H9 (cell line): Measurements from ENCODE around the gene STK25. TPM values are rescaled to one million over a fixed set of nuclear protein-coding genes. Genes with fewer than 3 reads are reported as not detected.

Experiments
- DNase-seq: peaks from one replicate; pipeline ENCODE4 v3.0.0-alpha.2; 2017
- H2AFZ ChIP-seq: one replicate; pipeline ENCODE4 v1.6.1; 2013; ENCODE audit warnings: mild to moderate bottlenecking, low read length, control low read depth, moderate library complexity
- H2AK5ac ChIP-seq: 2 replicates; pipeline ENCODE4 v1.6.1; 2013; ENCODE audit warnings: low read length, control low read depth, mixed read lengths; ENCODE audit not compliant: insufficient read length
- H2BK120ac ChIP-seq: one replicate; pipeline ENCODE4 v1.6.1; 2013; ENCODE audit warnings: low read depth, mild to moderate bottlenecking, low read length, control low read depth, inconsistent platforms; ENCODE audit not compliant: poor library complexity, severe bottlenecking
- H2BK12ac ChIP-seq: 2 replicates; pipeline ENCODE4 v1.6.1; 2013; ENCODE audit warnings: low read length, control low read depth, mixed read lengths, low read depth; ENCODE audit not compliant: insufficient read length
- H2BK15ac ChIP-seq: 2 replicates; pipeline ENCODE4 v1.6.1; 2013; ENCODE audit warnings: low read depth, low read length, control low read depth
- H2BK20ac ChIP-seq: one replicate; pipeline ENCODE4 v1.6.1; 2013; ENCODE audit warnings: low read depth, mild to moderate bottlenecking, low read length, control low read depth, inconsistent platforms; ENCODE audit not compliant: poor library complexity, severe bottlenecking
- H2BK5ac ChIP-seq: 2 replicates; pipeline ENCODE4 v1.6.1; 2013; ENCODE audit warnings: low read length, control low read depth, mixed read lengths; ENCODE audit not compliant: insufficient read length
- H3K14ac ChIP-seq: 2 replicates; pipeline ENCODE4 v1.6.1; 2013; ENCODE audit warnings: low read length, control low read depth; ENCODE audit not compliant: insufficient read depth
- H3K18ac ChIP-seq: 2 replicates; pipeline ENCODE4 v1.6.1; 2013; ENCODE audit warnings: low read depth, mild to moderate bottlenecking, mixed read lengths, low read length, control low read depth; ENCODE audit not compliant: insufficient read length
- H3K23ac ChIP-seq: 2 replicates; pipeline ENCODE4 v1.6.1; 2013; ENCODE audit warnings: low read length, control low read depth, mixed read lengths, low read depth; ENCODE audit not compliant: insufficient read length
- H3K23me2 ChIP-seq: 2 replicates; pipeline ENCODE4 v1.6.1; 2013; ENCODE audit warnings: low read depth, mild to moderate bottlenecking, mixed read lengths, low read length, control low read depth; ENCODE audit not compliant: insufficient read length, poor library complexity, severe bottlenecking
- H3K27ac ChIP-seq: 2 replicates; pipeline ENCODE4 v1.5.1; 2013; ENCODE audit warnings: low read length, control low read depth, mixed read lengths, low read depth; ENCODE audit not compliant: insufficient read length
- H3K27me3 ChIP-seq: 2 replicates; pipeline ENCODE4 v1.6.1; 2013; ENCODE audit warnings: low read length, control low read depth, inconsistent platforms; ENCODE audit not compliant: insufficient read depth
- H3K4ac ChIP-seq: 2 replicates; pipeline ENCODE4 v1.6.1; 2013; ENCODE audit warnings: low read depth, mild to moderate bottlenecking, control low read depth, inconsistent platforms, low read length, moderate library complexity
- H3K4me1 ChIP-seq: 2 replicates; pipeline ENCODE4 v1.6.1; 2013; ENCODE audit warnings: low read length, control low read depth, inconsistent platforms; ENCODE audit not compliant: insufficient read depth
- H3K4me2 ChIP-seq: 2 replicates; pipeline ENCODE4 v1.6.1; 2013; ENCODE audit warnings: low read length, control low read depth, mixed read lengths; ENCODE audit not compliant: insufficient read length, insufficient read depth
- H3K56ac ChIP-seq: 2 replicates; pipeline ENCODE4 v1.6.1; 2013; ENCODE audit warnings: low read depth, mild to moderate bottlenecking, mixed read lengths, low read length, control low read depth; ENCODE audit not compliant: insufficient read length
- H3K79me1 ChIP-seq: 2 replicates; pipeline ENCODE4 v1.6.1; 2013; ENCODE audit warnings: low read depth, mild to moderate bottlenecking, moderate library complexity, low read length, control low read depth, inconsistent platforms; ENCODE audit not compliant: insufficient read depth, poor library complexity, severe bottlenecking
- H3K79me2 ChIP-seq: 2 replicates; pipeline ENCODE4 v1.6.1; 2013; ENCODE audit warnings: low read length, control low read depth, inconsistent platforms; ENCODE audit not compliant: insufficient read depth
- H3K9ac ChIP-seq: 2 replicates; pipeline ENCODE4 v1.6.1; 2013; ENCODE audit warnings: low read length, control low read depth, mixed read lengths; ENCODE audit not compliant: insufficient read length; ENCODE audit errors: extremely low read depth
- H3K9me3 ChIP-seq: one replicate; pipeline ENCODE4 v1.6.1; 2013; ENCODE audit warnings: low read depth, low read length, inconsistent platforms; ENCODE audit not compliant: control insufficient read depth
- H3T11ph ChIP-seq: one replicate; pipeline ENCODE4 v1.6.1; 2013; ENCODE audit warnings: mild to moderate bottlenecking, low read length, control low read depth, inconsistent platforms
- H4K20me1 ChIP-seq: one replicate; pipeline ENCODE4 v1.6.1; 2013; ENCODE audit not compliant: control insufficient read depth, insufficient read length, insufficient read depth
- H4K5ac ChIP-seq: 2 replicates; pipeline ENCODE4 v1.6.1; 2013; ENCODE audit warnings: low read depth, mild to moderate bottlenecking, mixed read lengths, low read length, control low read depth; ENCODE audit not compliant: insufficient read length
- H4K8ac ChIP-seq: replicated peaks from 2 replicates; pipeline ENCODE4 v1.6.1; 2013; ENCODE audit warnings: low read length, control low read depth, mixed read lengths, low read depth; ENCODE audit not compliant: insufficient read length
- H4K91ac ChIP-seq: 2 replicates; pipeline ENCODE4 v1.6.1; 2013; ENCODE audit warnings: low read depth, mild to moderate bottlenecking, moderate library complexity, mixed read lengths, low read length, control low read depth; ENCODE audit not compliant: insufficient read length
- H3K27ac Mint-ChIP-seq, 3 experiments: 2 replicates in 2 of 3; 3 replicates in 1 of 3; pipeline ENCODE4 v1.8.0; 2020 to 2021; ENCODE audit warnings: mixed read lengths in 3 of 3, mild to moderate bottlenecking in 1 of 3, moderate library complexity in 1 of 3
- H3K27me3 Mint-ChIP-seq: 2 replicates; pipeline ENCODE4 v1.8.0; 2021; ENCODE audit warnings: low read depth, mild to moderate bottlenecking, moderate library complexity, mixed read lengths
- H3K36me3 Mint-ChIP-seq, 3 experiments: 2 replicates in 2 of 3; 3 replicates in 1 of 3; pipeline ENCODE4 v1.8.0; 2020 to 2021; ENCODE audit warnings: low read depth in 3 of 3, mixed read lengths in 3 of 3; ENCODE audit not compliant: insufficient read depth in 1 of 3
- H3K4me1 Mint-ChIP-seq, 2 experiments: 2 replicates each; pipeline ENCODE4 v1.8.0; 2020; ENCODE audit warnings: mixed read lengths in 2 of 2
- H3K4me3 Mint-ChIP-seq, 2 experiments: 2 replicates in 1 of 2; 3 replicates in 1 of 2; pipeline ENCODE4 v1.8.0; 2020 to 2021; ENCODE audit warnings: mild to moderate bottlenecking in 2 of 2, mixed read lengths in 2 of 2, moderate library complexity in 1 of 2
- H3K9me3 Mint-ChIP-seq, 2 experiments: 2 replicates in 1 of 2; 3 replicates in 1 of 2; pipeline ENCODE4 v1.8.0; 2020; ENCODE audit warnings: mild to moderate bottlenecking in 2 of 2, mixed read lengths in 2 of 2, moderate library complexity in 1 of 2
- WGBS: extraction: QIAGEN DNeasy Blood & Tissue Kit; methylation state at CpG from one replicate; pipeline ENCODE4 v1.1.7; 2013; ENCODE audit warnings: missing lambda C conversion rate, low lambda C conversion rate, mixed read lengths; ENCODE audit not compliant: insufficient read length; ENCODE audit errors: extremely low coverage; 5-methylcytosine and 5-hydroxymethylcytosine counted together
- total RNA-seq: library from RNA; stranded (reverse); gene quantifications from 2 replicates; pipeline ENCODE4 v1.2.1, GENCODE V29; 2021
- TF ChIP-seq, protein P1 (sequence below): fragments of 200-600 bp; sonication (generic); conservative IDR thresholded peaks from 3 replicates; pipeline ENCODE4 v1.8.0; 2021; ENCODE audit warnings: antibody characterized with exemption, mild to moderate bottlenecking

Gene STK25
- total RNA-seq, 1 experiment from 2014 or later: 189 TPM

DNA sequence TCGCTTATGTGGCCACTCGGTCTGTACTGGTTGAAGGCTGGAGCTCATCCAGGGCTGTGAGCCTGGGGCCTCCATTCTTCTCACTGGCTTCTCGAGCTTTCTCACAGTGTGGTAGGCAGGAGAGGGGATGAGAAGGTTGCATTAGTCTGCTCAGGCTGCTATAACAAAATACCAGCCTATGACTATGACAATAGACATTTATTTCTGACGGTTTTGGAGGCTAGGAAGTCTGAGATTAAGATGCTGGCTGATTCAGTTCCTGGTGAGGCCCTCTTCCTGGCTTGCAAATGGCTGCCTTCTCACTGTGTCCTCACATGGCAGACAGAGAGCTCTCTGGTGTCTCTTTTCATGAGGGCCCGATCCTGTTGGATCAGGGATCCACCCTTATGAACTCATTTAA, 6.2 kb upstream of the STK25 start:
- Mint-ChIP-seq H3K36me3 (peaks cover 8 to 11% (median 9%) of the 10 kb centered on the region in 3 experiments; a peak in 5 of 7 replicates), H3K4me3 (no peak overlapping the region), H3K27me3 (peaks cover 8% of the 10 kb centered on the region), H3K4me1 (peaks cover 4 to 7% of the 10 kb centered on the region in 2 experiments), H3K27ac (no peak overlapping the region), H3K9me3 (peaks cover 3 to 4% of the 10 kb centered on the region in 2 experiments; a peak in 3 of 5 replicates)
- no peaks in the 10 kb centered on the region for H3K4me1 ChIP-seq
- no peaks in the 10 kb centered on the region for H3K79me1 ChIP-seq
- H3K18ac ChIP-seq: no peak overlapping the region
- H4K8ac ChIP-seq: no peak overlapping the region
- H4K91ac ChIP-seq: no peak overlapping the region
- no peaks in the 10 kb centered on the region for H3K23me2 ChIP-seq
- no peak overlapping the region for H2AFZ ChIP-seq
- no peak overlapping the region for H3K23ac ChIP-seq
- H3T11ph ChIP-seq: no peak overlapping the region
- no peak for DNase-seq
- no peak overlapping the region for H2BK12ac ChIP-seq
- TF ChIP-seq, protein P1, sequence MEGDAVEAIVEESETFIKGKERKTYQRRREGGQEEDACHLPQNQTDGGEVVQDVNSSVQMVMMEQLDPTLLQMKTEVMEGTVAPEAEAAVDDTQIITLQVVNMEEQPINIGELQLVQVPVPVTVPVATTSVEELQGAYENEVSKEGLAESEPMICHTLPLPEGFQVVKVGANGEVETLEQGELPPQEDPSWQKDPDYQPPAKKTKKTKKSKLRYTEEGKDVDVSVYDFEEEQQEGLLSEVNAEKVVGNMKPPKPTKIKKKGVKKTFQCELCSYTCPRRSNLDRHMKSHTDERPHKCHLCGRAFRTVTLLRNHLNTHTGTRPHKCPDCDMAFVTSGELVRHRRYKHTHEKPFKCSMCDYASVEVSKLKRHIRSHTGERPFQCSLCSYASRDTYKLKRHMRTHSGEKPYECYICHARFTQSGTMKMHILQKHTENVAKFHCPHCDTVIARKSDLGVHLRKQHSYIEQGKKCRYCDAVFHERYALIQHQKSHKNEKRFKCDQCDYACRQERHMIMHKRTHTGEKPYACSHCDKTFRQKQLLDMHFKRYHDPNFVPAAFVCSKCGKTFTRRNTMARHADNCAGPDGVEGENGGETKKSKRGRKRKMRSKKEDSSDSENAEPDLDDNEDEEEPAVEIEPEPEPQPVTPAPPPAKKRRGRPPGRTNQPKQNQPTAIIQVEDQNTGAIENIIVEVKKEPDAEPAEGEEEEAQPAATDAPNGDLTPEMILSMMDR: no peak
- H3K9me3 ChIP-seq: no peaks in the 10 kb centered on the region
- no peak overlapping the region for H2BK20ac ChIP-seq
- H4K20me1 ChIP-seq: peaks cover 2% of the 10 kb centered on the region
- H3K27me3 ChIP-seq: no peaks in the 10 kb centered on the region
- H3K4ac ChIP-seq: no peak overlapping the region
- no peak overlapping the region for H2BK15ac ChIP-seq
- no peak overlapping the region for H2BK120ac ChIP-seq
- H3K9ac ChIP-seq: no peak overlapping the region
- H2BK5ac ChIP-seq: no peak overlapping the region
- H2AK5ac ChIP-seq: no peak overlapping the region
- H3K79me2 ChIP-seq: no peaks in the 10 kb centered on the region
- H4K5ac ChIP-seq: no peak overlapping the region
- H3K56ac ChIP-seq: no peak overlapping the region
- no peak overlapping the region for H3K14ac ChIP-seq
- no peak overlapping the region for H3K4me2 ChIP-seq
- WGBS: no CpG with 5 or more reads among the region's 5 CpGs
- H3K27ac ChIP-seq: no peak overlapping the region
